T-cell (primary cell): ENCODE measurements around the gene CDC23. TPM values are rescaled to one million over a fixed set of nuclear protein-coding genes. Genes with fewer than 3 reads are reported as not detected.
A peak's percentile ranks its signal among the peaks of the same experiment; 100 is the strongest.
"Not testable (repeated sequence)": the region's sequence is repeated elsewhere in the genome, so short reads cannot be mapped to it uniquely, and the experiment has no call there.

Experiments used
- ATAC-seq, 4 experiments: fragments of 200-7000 bp in 3 of 4; fragments of 150-1000 bp in 1 of 4; cut with Tn5 transposase; replicated peaks in 1 of 4; 1 replicate in 3 of 4; 2 replicates in 1 of 4; pipeline ENCODE4 v1.10.0; 2021; ENCODE audit warnings: moderate library complexity in 3 of 4, mild to moderate bottlenecking in 2 of 4, moderate number of reproducible peaks in 1 of 4
- CTCF ChIA-PET, 2 donors: fragments of 300-600 bp; sonication (Branson Sonifier 250); formaldehyde crosslinking; loops; one replicate each; lab custom pipeline; 2022; ENCODE audit warnings: antibody characterized with exemption in 2 of 2; lab: Charles Lee
- POLR2A ChIA-PET, 2 donors: fragments of 300-600 bp; sonication (Branson Sonifier 250); formaldehyde crosslinking; loops; one replicate each; lab custom pipeline; 2022; ENCODE audit warnings: antibody characterized with exemption in 2 of 2; lab: Charles Lee
- DNase-seq, 35 experiments: peaks; one replicate each; pipeline versions ENCODE4 v3.0.0 to v3.0.0-alpha.2; 2013 to 2023
- H3K27ac ChIP-seq: one replicate; pipeline ENCODE4 v1.5.1; 2013; ENCODE audit warnings: low read length
- H3K27me3 ChIP-seq, 2 experiments: replicated peaks in 1 of 2; 1 replicate in 1 of 2; 2 replicates in 1 of 2; pipeline versions ENCODE4 v1.6.1 to v1.7.0; 2013; ENCODE audit warnings: low read length in 1 of 2, mixed read lengths in 1 of 2; ENCODE audit not compliant: control insufficient read depth in 2 of 2, insufficient read depth in 2 of 2; ENCODE audit errors: extremely low read depth in 1 of 2
- H3K36me3 ChIP-seq, 2 donors: 1 replicate in 1 of 2; 2 replicates in 1 of 2; pipeline versions ENCODE4 v1.6.1 to v1.7.0; 2013; ENCODE audit warnings: low read length in 1 of 2; ENCODE audit not compliant: control insufficient read depth in 2 of 2, insufficient read depth in 1 of 2; ENCODE audit errors: extremely low read depth in 1 of 2
- H3K4me1 ChIP-seq, 2 experiments: 1 replicate in 1 of 2; 2 replicates in 1 of 2; pipeline versions ENCODE4 v1.6.1 to v1.7.0; 2013; ENCODE audit warnings: low read length in 2 of 2, mixed read lengths in 1 of 2; ENCODE audit not compliant: insufficient read depth in 2 of 2, control insufficient read depth in 1 of 2; ENCODE audit errors: extremely low read depth in 1 of 2
- H3K4me3 ChIP-seq, 2 donors: 1 replicate in 1 of 2; 2 replicates in 1 of 2; pipeline versions ENCODE4 v1.5.1 to v1.7.0; 2013; ENCODE audit warnings: mild to moderate bottlenecking in 2 of 2, low read length in 1 of 2, moderate library complexity in 1 of 2; ENCODE audit not compliant: control insufficient read depth in 1 of 2; ENCODE audit errors: extremely low read depth in 1 of 2
- H3K9me3 ChIP-seq: 2 replicates; pipeline ENCODE4 v1.7.0; 2013
- H3K27ac Mint-ChIP-seq, 2 donors: one replicate each; pipeline ENCODE4 v1.8.0; 2020 to 2021; ENCODE audit warnings: mild to moderate bottlenecking in 2 of 2, mixed read lengths in 2 of 2
- H3K27me3 Mint-ChIP-seq, 2 donors: one replicate each; pipeline ENCODE4 v1.8.0; 2021 to 2022; ENCODE audit warnings: mixed read lengths in 2 of 2
- H3K36me3 Mint-ChIP-seq: one replicate; pipeline ENCODE4 v1.8.0; 2021; ENCODE audit warnings: mixed read lengths
- H3K4me1 Mint-ChIP-seq, 3 donors: one replicate each; pipeline ENCODE4 v1.8.0; 2020 to 2022; ENCODE audit warnings: mixed read lengths in 3 of 3, mild to moderate bottlenecking in 1 of 3
- H3K4me3 Mint-ChIP-seq, 3 donors: one replicate each; pipeline ENCODE4 v1.8.0; 2020 to 2022; ENCODE audit warnings: mild to moderate bottlenecking in 3 of 3, mixed read lengths in 3 of 3, moderate library complexity in 3 of 3
- H3K9me3 Mint-ChIP-seq, 3 donors: one replicate each; pipeline ENCODE4 v1.8.0; 2020 to 2022; ENCODE audit warnings: mixed read lengths in 3 of 3
- WGBS: methylation state at CpG from one replicate; pipeline ENCODE4 v1.1.5; 2013; ENCODE audit warnings: missing lambda C conversion rate; ENCODE audit not compliant: insufficient coverage; 5-methylcytosine and 5-hydroxymethylcytosine counted together
- total RNA-seq, 35 experiments: library from RNA in 6 of 35; stranded (reverse) in 6 of 35; fragments of 120-200 nt in 1 of 35; gene quantifications; one replicate each; pipeline versions ENCODE4 v1.2.1 to v1.2.4 and lab custom pipeline; 2013 to 2026

The CDC23 gene, protein sequence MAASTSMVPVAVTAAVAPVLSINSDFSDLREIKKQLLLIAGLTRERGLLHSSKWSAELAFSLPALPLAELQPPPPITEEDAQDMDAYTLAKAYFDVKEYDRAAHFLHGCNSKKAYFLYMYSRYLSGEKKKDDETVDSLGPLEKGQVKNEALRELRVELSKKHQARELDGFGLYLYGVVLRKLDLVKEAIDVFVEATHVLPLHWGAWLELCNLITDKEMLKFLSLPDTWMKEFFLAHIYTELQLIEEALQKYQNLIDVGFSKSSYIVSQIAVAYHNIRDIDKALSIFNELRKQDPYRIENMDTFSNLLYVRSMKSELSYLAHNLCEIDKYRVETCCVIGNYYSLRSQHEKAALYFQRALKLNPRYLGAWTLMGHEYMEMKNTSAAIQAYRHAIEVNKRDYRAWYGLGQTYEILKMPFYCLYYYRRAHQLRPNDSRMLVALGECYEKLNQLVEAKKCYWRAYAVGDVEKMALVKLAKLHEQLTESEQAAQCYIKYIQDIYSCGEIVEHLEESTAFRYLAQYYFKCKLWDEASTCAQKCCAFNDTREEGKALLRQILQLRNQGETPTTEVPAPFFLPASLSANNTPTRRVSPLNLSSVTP
- total RNA-seq (10 to 100 TPM; 14.8 to 31.0 (median 23.8) TPM), total RNA-seq (lab: John Stamatoyannopoulos, UW) (17.8 to 82.9 (median 44.4) reads per million in 29 experiments)
- 24.0 TPM for total RNA-seq (2013)

DNA sequence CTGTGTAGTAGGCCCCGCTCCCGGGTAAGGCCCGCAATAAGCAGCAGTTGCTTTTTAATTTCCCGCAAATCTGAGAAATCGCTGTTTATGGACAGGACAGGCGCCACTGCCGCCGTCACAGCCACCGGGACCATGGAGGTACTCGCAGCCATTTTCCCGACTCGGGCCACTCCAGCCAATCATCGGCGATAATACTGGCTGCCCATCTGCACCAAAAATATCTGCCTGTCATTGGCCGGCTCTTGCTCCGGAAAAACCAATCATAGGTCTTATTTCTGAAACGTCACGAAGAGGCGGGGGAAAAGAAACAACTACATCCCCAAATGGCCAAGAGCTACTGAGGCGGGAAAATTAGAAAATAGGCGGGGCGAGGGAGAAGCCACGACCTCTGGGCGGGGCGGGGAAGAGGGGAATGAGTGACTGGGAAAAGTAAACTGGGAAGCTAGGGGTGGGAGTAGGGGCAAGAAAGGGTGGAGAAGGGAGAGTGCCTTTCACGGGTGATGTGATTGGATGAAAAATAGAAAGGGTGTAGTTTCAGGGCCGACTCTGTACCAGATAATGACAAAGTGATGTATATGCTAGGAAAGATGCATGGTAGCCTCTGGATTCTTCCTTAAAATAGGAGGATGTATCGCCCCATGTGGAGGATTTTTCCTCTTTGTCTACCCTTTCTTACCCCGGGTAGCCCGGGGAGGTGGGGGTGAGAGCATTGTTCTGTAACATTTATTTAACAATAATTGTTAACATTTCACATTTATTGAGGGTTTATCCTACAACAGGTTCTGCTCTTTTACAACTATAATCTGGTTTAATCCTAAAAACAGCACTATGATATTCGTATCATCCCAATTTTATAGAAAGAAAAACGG is at the start of gene CDC23:
TSS of gene CDC23 (minus strand) at position 163 of the 869 bp plus-strand sequence. CDS start at position 152, 11 bp downstream.
- Histone ChIP-seq H3K9me3 (no peaks in the 10 kb centered on the region), H3K27ac (peak within 1 kb of the TSS; percentile 70), H3K36me3 (peaks cover 0 to 5% of the 10 kb centered on the region in 2 donors), H3K27me3 (peaks cover 0 to 3% of the 10 kb centered on the region in 2 experiments), H3K4me1 (peaks cover 14 to 21% of the 10 kb centered on the region in 2 experiments), H3K4me3 (peak within 1 kb of the TSS; percentile 88 to 100)
- Mint-ChIP-seq H3K36me3 (peaks cover 5% of the 10 kb centered on the region), H3K27me3 (no peaks in the 10 kb centered on the region), H3K4me1 (peaks cover 23 to 26% (median 24%) of the 10 kb centered on the region in 3 donors), H3K4me3 (peak within 1 kb of the TSS; percentile 96 to 99 (median 99)), H3K27ac (peak within 1 kb of the TSS; percentile 94 to 95), H3K9me3 (no peaks in the 10 kb centered on the region)
- ChIA-PET POLR2A (interaction anchor here in 1 of 2 donors (0.6 to 1.2 kb wide), 5 partner anchors 36 to 255 kb away, joined by 3 to 7 read pairs (median 4); partner anchors contain the start of genes CDC25C and FAM53C), CTCF (interaction anchor here (0.5 to 1.8 kb wide), 8 partner anchors 10 to 141 kb away, joined by 3 to 10 read pairs (median 4); partner anchors contain the start of genes BRD8 (in 1 of the 2), CDC25C (in 1 of the 2), KDM3B (in 1 of the 2) and KIF20A (in 1 of the 2))
- WGBS: 0% methylated on average over 16 of the region's 32 CpGs
- peak; percentile 97 to 98 (median 97) for ATAC-seq
- peak; percentile 66 to 96 (median 90) for DNase-seq

- ATAC-seq (no peak), DNase-seq (no peak)
- Mint-ChIP-seq H3K27ac (no peak overlapping the region), H3K36me3 (no peaks in the 10 kb centered on the region), H3K9me3 (no peaks in the 10 kb centered on the region), H3K4me3 (no peak overlapping the region), H3K4me1 (no peaks in the 10 kb centered on the region), H3K27me3 (peaks cover 0 to 5% of the 10 kb centered on the region in 2 donors)
- no peaks in the 10 kb centered on the region for H3K36me3 ChIP-seq
- H3K4me3 ChIP-seq: no peak overlapping the region
- no peak overlapping the region for H3K27ac ChIP-seq
- H3K4me1 ChIP-seq: no peaks in the 10 kb centered on the region
- no peaks in the 10 kb centered on the region for H3K9me3 ChIP-seq
- ChIA-PET POLR2A (no interaction called here), CTCF (no interaction called here)
- no peaks in the 10 kb centered on the region for H3K27me3 ChIP-seq
- WGBS: 74% methylated on average over 3 of the region's 4 CpGs
These were observed 45.7 kb upstream of the CDC23 start for GRCh38 chr5:138258704-138259292.

DNA sequence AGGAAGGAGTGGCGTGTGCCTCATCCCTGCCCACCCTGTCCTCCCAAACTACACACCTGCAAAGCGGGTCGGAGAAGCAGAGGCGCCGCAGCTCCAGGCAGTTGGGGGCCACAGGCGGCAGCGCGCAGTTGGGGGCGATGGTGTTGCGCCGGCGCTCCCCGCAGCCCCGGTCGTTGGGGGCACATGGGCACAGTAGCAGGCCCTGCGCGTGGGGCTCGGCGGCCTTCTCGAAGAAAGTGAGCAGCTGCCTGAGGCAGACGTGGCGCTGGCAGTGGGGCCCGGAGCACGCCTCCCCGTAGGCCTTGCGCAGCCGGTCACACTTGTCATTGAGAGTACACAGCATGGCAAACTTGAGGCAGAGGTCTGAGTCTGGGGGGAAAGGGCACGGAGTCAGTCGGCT is 44.5 kb upstream of the CDC23 start:
- no peak overlapping the region for H3K27ac Mint-ChIP-seq
- peaks cover 0 to 5% of the 10 kb centered on the region in 2 donors for H3K27me3 Mint-ChIP-seq
- Histone ChIP-seq H3K27me3 (peaks cover 0 to 5% of the 10 kb centered on the region in 2 experiments), H3K9me3 (no peaks in the 10 kb centered on the region), H3K4me1 (no peaks in the 10 kb centered on the region), H3K36me3 (no peaks in the 10 kb centered on the region), H3K4me3 (no peak overlapping the region), H3K27ac (no peak overlapping the region)
- H3K9me3 Mint-ChIP-seq: no peaks in the 10 kb centered on the region
- H3K4me1 Mint-ChIP-seq: no peaks in the 10 kb centered on the region
- ChIA-PET CTCF (no interaction called here), POLR2A (no interaction called here)
- 88% methylated on average over 23 of the region's 29 CpGs for WGBS
- no peaks in the 10 kb centered on the region for H3K36me3 Mint-ChIP-seq
- no peak for DNase-seq
- H3K4me3 Mint-ChIP-seq: no peak overlapping the region
- no peak for ATAC-seq

DNA sequence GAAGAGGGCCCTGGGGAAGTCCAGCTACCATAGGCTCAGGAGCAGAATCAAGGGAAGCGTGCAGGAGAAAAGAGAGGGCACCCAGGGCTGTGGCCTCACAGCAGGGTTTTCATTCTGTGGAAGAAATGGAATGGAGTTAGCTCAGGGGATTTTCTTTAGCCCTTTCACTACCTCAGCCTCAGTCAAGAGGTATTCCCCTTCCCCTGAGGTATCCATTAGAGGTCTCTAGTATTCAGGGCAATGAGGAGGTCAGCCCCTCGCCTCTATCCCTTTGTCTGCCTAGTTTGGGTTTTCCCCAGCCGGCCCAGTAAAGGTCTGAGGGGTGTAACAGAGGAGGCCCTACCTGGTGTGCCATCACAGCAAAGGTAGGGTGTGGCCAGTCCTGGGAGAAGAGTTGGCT is 39.8 kb upstream of the CDC23 start:
- Mint-ChIP-seq H3K9me3 (no peaks in the 10 kb centered on the region), H3K4me1 (no peaks in the 10 kb centered on the region), H3K27me3 (peaks cover 0 to 5% of the 10 kb centered on the region in 2 donors), H3K27ac (no peak overlapping the region), H3K4me3 (no peak overlapping the region), H3K36me3 (no peaks in the 10 kb centered on the region)
- no peaks in the 10 kb centered on the region for H3K4me1 ChIP-seq
- WGBS: 80% methylated on average over 2 of the region's 3 CpGs
- ChIA-PET CTCF (no interaction called here), POLR2A (no interaction called here)
- H3K4me3 ChIP-seq: no peak overlapping the region
- no peaks in the 10 kb centered on the region for H3K9me3 ChIP-seq
- H3K36me3 ChIP-seq: no peaks in the 10 kb centered on the region
- no peak for DNase-seq
- H3K27me3 ChIP-seq: peaks cover 0 to 5% of the 10 kb centered on the region in 2 experiments
- H3K27ac ChIP-seq: no peak overlapping the region
- ATAC-seq: no peak

DNA sequence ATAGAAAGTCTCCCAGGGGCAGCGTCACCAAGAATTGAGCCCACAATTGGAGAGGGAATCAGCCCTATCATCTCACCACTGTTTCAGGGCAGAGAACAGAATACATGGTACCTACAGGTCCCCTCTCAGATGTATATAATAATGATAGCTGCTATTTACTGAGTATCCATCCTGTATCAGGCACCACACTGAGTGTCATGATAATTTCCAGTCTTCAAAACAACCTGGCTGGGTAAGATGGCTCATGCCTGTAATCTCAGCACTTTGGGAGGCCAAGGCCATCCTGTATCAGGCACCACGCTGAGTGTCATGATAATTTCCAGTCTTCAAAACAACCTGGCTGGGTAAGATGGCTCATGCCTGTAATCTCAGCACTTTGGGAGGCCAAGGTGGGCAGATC is 34.7 kb upstream of the CDC23 start:
- H3K4me1 Mint-ChIP-seq, H3K36me3 Mint-ChIP-seq, POLR2A ChIA-PET, ATAC-seq, H3K4me3 Mint-ChIP-seq, H3K4me3 ChIP-seq, H3K27ac ChIP-seq, DNase-seq, H3K27ac Mint-ChIP-seq, H3K4me1 ChIP-seq, H3K9me3 ChIP-seq, H3K36me3 ChIP-seq, H3K9me3 Mint-ChIP-seq: not testable (repeated sequence)
- H3K27me3 ChIP-seq: peaks cover 0 to 21% of the 10 kb centered on the region in 2 experiments
- CTCF ChIA-PET: interaction anchor here in 1 of 2 donors (0.5 kb wide), 1 partner anchor 160 kb away, joined by 4 read pairs; no protein-coding TSS in a partner anchor
- 80% methylated on average over 1 of the region's 2 CpGs for WGBS
- H3K27me3 Mint-ChIP-seq: peaks cover 15 to 21% of the 10 kb centered on the region in 2 donors
